ENCODE data around the gene UNC5B.

Gene UNC5B

GRCh38 chr10:71351087-71351486 lies 138.7 kb downstream of the UNC5B start:
- TF ChIP-seq REST (IDR thresholded peaks at IDR 0.05; ENCODE audit: insufficient replicate concordance, low read depth): no peak
- TF ChIP-seq POLR2AphosphoS5 (IDR thresholded peaks at IDR 0.05; ENCODE audit: low read depth): no peak
- TF ChIP-seq SPI1 (IDR thresholded peaks at IDR 0.05; ENCODE audit: borderline replicate concordance, low read depth): no peak
- TF ChIP-seq GABPA (IDR thresholded peaks at IDR 0.05; ENCODE audit: low read depth): no peak
- TF ChIP-seq CTCF (IDR thresholded peaks at IDR 0.05; ENCODE audit: insufficient read depth, low read length): no peak
- no peaks in the 10 kb centered on the region for H3K27me3 ChIP-seq (ENCODE audit: insufficient read depth, poor library complexity, severe bottlenecking)

GRCh38 chr10:71351628-71352319 lies 139.4 kb downstream of the UNC5B start:
- peak overlapping the region; percentile 20 for H3K27ac ChIP-seq (replicated peaks)
- H3K27me3 ChIP-seq (ENCODE audit: insufficient read depth, poor library complexity, severe bottlenecking): no peaks in the 10 kb centered on the region
- TF ChIP-seq REST (IDR thresholded peaks at IDR 0.05; ENCODE audit: insufficient replicate concordance, low read depth) (no peak), GABPA (IDR thresholded peaks at IDR 0.05; ENCODE audit: low read depth) (no peak), POLR2AphosphoS5 (IDR thresholded peaks at IDR 0.05; ENCODE audit: low read depth) (no peak), SPI1 (IDR thresholded peaks at IDR 0.05; ENCODE audit: borderline replicate concordance, low read depth) (peak; percentile 88), CTCF (IDR thresholded peaks at IDR 0.05; ENCODE audit: insufficient read depth, low read length) (no peak)
- peak in 1 of 2 experiments; percentile 77 for DNase-seq (ENCODE audit: low read depth in 1 of 2, low spot score in 1 of 2)
- no peak overlapping the region for H3K4me3 ChIP-seq (replicated peaks; ENCODE audit: insufficient read depth, low read length)

More at GRCh38 chr10:71351087-71351486, 138.7 kb downstream of the UNC5B start:
- H3K4me3 ChIP-seq (replicated peaks; ENCODE audit: insufficient read depth, low read length): no peak overlapping the region
- DNase-seq (ENCODE audit: low read depth in 1 of 2, low spot score in 1 of 2): no peak
- no peak overlapping the region for H3K27ac ChIP-seq (replicated peaks)
